HG03159 (cell line): ENCODE data around the gene NCOA1.
A peak's percentile ranks its signal among the peaks of the same experiment; 100 is the strongest.
"Not testable (repeated sequence)": the region's sequence is repeated elsewhere in the genome, so short reads cannot be mapped to it uniquely, and the experiment has no call there.

Source experiments
- ATAC-seq: cut with Tn5 transposase; IDR thresholded peaks from one replicate; pipeline ENCODE4 v1.9.1; 2021; ENCODE audit warnings: mild to moderate bottlenecking, moderate library complexity; ENCODE audit not compliant: unreplicated experiment

Gene NCOA1

GRCh38 chr2:24474053-24474452 is 17.0 kb upstream of the NCOA1 start:
- no peak for ATAC-seq

GRCh38 chr2:24477229-24477628 is 13.8 kb upstream of the NCOA1 start:
- no peak for ATAC-seq

- no peak for ATAC-seq
Measured at GRCh38 chr2:24478243-24478642, 12.8 kb upstream of the NCOA1 start.

DNA sequence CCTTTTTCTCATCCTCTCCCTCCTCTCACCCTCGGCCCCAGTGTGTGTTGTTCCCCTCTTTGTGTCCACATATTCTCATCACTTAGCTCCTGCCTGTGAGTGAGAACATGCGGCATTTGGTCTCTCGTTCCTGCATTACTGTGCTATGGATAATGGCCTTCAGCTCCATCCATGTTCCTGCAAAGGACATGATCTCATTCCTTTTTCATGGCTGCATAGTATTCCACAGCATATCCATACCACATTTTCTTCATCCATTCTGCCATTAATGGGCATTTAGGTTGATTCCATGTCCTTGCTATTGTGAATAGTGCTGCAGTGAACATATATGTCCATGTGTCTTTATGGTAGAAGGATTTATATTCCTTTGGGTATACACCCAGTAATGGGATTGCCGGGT is 10.8 kb upstream of the NCOA1 start:
- ATAC-seq: no peak

DNA sequence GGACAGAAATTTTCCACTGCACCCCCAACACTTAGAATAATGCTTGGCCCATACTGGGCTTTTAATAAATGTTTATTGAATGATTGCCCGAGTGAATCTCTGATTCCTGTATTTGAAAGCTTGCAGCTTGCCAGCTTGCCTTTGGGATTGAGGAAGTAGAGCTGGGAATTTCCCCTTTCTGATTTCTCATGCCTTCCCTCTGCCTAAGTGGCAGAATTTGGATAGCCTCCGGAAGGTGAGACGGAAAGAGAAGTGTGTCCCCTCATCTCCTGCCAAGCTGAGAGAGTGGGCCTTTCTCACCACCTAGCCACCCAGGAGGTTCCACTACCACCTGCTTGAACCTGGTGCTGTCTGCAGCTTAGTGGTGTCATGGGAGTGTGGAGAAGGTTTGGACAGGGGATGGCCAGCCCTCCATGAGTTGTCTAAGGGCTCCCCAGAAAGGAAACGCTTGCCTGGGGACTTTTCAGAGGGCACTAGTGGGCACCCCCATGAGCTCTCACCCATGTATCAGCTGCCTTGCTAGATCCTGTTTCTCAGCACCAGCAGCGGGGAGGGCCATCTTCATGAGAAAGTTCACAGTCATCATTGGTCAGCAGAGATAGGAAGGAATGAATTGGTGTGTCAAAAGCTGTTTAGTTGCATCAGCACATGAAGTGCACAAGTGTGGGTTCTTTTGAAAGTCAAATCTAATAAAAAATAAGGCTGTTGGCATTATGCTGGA is 8.6 kb upstream of the NCOA1 start:
- no peak for ATAC-seq

DNA sequence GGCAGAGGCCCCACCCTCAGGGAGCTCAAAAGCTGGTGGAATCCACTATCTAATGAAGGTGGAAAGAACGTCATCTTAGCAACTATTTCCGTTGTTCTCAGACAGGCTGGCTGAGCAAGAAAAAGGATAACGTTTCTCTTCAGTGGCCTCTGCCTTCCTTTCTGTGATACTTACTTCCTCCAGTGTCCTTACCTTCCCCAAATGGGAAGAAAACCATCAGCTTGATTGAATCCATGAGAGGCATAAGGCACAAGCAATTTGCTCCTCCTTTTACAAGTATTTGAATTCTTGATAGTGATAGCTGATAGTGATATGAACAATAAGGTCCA is 8.1 kb upstream of the NCOA1 start:
- ATAC-seq: no peak

DNA sequence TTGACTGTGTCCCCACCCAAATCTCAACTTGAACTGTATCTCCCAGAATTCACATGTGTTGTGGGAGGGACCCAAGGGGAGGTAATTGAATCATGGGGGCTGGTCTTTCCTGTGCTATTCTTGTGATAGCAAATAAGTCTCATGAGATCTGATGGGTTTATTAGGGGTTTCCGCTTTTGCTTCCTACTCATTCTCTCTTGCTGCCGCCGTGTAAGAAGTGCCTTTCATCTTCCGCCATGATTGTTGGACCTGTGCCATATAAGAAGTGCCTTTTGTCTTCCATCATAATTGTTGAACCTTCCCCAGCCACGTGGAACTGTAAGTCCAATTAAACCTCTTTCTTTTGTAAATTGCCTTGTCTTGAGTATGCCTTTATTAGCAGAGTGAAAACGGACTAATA is 6.4 kb upstream of the NCOA1 start:
- ATAC-seq: not testable (repeated sequence)

GRCh38 chr2:24485197-24485596 is 5.9 kb upstream of the NCOA1 start:
- ATAC-seq: no peak

DNA sequence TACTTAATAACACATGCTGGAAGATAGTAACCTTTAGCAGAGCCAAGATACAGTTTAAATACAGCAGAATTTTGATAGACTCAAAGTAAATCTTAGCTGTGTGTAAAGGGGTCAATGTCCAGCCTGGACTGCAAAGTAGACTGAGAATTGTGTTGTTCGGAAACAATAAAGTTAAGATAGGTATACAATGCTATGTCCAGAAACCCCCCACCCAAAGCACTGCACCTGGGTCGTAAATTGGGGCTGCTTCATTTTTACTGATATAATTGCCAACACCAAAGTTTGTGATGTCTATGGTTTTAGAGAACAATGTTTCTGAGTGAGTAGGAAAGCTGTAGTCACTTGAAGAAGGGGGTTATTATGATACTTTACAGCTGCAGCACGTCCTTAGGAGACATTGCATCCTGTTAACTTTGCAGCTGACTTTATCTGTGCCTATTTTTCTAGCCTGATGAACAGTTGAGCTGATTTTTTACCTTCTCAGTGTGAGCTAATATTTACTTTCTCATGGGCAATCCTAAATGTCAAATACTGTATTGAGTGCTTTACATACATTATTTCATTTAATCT is 4.3 kb upstream of the NCOA1 start:
- no peak for ATAC-seq

DNA sequence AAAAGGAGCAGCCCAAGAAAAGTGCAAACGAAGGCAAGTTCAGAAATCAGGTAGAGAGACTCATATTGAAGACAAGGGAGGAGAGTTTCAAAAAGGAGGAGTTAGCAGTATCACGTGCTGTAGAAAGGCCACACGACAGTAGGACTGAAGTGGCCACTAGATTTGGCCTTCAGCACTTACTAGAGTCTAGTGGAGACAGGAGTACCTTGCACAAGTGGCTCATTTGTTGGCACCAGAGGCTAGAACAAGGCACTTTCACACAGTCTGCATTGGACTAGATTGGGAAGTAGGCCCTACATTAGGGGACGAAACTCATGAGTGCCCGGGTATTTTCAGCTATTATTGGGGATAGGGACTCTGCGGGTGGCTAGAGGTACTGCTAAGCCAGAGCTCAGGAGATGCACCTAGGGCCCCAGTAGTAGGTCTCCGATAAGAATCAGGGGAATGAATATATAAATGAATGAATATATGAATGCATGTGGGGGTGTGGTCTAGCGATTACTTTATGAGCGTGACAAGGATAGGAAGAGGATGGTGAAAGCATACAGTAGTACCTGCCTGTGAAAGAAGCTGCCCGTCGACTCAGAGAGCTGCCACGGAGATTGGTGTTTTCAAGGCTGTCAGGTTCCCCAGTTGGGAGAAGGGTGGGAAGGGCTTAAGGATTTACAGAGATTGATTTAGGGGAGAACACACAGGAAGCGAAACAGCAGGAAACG is 1.4 kb upstream of the NCOA1 start:
- ATAC-seq: no peak

DNA sequence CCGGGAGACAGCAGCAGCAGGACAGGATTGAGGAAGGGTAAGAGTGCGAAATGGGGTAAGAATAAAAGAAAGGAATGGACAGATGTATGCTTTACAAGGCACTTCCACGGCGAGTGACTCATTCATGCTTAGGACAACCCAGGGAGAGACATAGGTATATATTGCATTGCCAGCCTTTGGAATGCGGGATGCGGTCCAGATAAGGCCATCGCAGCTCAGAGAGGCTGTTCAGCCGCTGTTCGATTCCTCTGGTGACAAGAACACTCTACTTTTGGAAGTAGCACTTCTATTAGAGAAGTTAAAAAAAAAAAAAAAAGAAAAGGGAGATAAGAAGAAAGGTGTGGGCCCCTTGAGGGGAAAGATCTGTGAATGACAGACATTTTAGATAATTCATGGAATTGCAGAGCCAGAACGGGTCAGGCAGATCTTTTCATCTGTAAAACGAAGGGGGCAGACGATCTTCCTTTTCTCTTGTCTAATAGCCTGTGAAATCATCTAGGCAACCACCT is 819 bp upstream of the NCOA1 start:
- ATAC-seq: no peak

DNA sequence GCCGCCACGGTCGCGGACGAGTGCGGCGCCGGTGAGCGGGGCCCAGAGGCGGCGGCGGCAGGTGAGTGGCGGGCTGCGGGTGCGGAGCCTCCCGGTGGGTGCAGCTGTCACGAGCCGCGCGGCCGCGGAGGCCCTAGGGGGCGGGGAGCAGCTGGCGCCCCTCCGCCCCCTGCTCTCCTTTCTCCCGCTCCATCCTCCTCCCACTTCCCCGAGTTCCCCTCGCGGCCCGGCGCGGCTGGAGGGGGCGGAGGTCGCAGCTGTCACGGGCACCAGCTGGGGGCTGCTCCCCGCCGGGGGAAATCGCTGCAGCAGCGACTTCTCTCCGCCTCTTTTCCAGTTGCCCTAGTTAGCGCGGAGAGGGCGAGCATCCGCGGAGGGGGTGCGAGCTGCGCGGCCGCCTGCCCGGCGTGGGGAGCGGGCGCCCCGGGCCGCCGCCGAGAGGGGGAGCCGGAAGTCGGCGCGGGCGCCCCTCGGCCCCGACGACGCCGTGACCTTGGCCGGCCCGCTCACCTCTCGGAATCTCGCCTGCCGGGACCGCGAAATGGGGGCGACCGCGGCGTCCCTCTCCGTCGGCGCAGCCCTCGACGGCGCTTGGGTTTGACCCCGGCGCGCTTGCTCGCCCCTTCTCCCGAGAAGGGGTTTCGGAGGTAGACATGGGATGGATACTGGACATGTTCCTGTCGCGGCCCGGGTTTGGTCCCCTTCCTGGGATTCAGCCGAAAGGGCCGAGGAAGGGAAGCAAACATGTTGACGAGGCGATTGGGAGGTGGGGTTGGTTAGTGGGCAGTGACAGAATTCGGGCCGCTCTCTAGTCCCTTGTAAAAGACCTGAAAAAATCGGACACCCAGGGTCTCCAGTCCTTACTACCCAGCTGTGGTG is 727 bp downstream of the NCOA1 start:
- ATAC-seq: peak; percentile 38

DNA sequence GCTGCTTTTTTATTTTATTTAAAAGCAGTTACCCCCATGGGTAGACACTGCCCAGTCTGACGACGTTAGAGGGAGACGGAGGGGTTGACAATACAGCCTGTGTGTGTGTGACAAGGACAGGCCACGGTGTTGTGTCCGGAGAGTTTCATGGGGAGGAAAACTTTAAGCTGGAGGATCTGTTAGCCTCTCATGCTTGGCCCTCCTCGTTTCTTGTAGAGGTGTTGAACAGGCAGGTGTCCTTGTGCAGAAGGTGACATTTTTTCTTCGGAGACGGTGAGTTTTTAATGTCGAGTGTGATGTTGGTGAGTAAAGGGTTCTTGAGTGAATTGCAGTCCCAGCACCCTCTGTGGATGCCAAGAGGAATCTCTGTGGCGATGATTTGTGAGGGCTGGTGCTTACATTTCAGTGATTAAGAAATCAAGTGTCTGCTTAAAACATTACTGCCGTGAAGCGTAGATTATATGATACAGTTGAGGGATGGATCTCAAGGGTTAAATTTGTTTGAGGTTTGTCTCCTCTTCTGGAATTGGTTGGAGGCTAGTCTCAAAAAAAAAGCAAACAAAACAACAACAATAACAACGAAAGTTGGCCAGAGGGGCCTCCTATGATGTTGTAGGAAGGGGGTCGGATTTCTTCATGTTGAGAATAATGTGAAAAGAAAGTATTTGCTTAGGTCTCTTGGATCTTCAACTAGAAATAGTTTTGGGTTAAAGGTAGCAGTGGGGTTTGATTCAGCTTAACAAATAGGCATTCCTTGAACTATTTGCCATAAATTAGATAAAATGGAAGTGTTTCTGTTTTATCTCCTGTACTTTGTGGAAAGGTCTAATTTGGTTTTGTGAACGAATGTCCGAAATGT is 1.6 kb downstream of the NCOA1 start:
- ATAC-seq: no peak

- ATAC-seq: no peak
Measured at GRCh38 chr2:24493713-24494112, 2.7 kb downstream of the NCOA1 start.

- ATAC-seq: no peak
Measured at GRCh38 chr2:24494410-24494809, 3.4 kb downstream of the NCOA1 start.

DNA sequence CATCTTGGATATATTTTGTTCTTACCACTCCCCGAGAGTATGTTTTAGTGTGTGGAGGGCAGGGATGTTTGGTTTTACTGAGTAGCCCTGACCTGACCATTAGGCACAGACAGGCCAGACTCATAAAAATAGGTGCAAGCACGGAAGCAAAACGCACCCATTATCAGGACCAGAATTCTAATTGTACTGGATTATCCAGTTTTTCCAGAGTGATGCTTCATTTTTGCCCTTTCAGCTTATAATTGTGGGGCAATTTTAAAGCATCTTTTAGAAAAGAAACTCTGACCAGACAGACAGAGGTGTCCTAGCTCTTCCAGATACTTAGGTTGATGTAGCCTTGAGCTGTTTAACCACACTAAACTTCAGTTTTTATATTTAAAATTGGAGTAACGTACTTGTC is 4.4 kb downstream of the NCOA1 start:
- no peak for ATAC-seq

GRCh38 chr2:24496959-24497358 is 5.9 kb downstream of the NCOA1 start:
- ATAC-seq: no peak

DNA sequence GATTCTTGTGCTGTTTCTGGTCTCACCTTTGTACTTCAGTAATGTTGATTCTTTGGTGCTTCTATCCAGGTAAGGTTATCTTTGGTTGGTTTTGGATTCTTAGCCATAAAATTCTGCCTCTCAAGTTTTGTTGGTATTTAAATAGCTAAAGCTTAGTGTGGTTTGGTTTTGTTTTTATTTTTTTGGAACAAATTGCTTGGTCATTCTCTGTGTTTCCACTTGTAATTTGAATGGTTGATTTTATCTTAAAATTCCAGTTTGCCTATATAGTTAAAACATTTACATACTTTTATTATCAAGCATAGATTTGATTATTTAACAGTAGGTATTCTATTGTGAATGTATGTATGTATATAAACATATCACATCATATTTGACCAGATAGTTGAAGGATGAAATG is 6.6 kb downstream of the NCOA1 start:
- ATAC-seq: no peak

GRCh38 chr2:24498121-24498520 is 7.1 kb downstream of the NCOA1 start:
- no peak for ATAC-seq

DNA sequence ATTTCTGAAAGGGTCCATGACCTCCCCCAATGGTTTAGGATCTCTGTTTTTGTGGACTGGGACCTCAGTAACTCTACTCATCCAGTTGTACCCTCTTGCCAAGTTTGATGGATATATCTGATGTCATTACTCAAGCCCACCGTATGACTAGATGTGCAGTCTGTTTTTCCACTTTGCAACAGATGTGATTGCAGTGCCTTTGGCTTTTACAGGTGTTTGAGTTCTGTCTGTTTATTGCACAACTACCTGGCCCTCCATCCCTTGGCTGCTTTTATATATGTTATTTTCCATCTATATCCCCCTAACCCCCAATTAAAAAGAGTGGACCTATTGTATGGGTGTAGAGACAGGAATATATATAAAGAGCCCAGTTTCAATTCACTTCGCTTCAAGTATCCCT is 10.8 kb downstream of the NCOA1 start:
- no peak for ATAC-seq
